HG02852 (cell line): ENCODE data around the gene NECAB2.

Experiments
- ATAC-seq: cut with Tn5 transposase; IDR thresholded peaks from one replicate; pipeline ENCODE4 v1.9.1; 2021; ENCODE audit warnings: mild to moderate bottlenecking, moderate library complexity; ENCODE audit not compliant: unreplicated experiment

NECAB2 gene

DNA sequence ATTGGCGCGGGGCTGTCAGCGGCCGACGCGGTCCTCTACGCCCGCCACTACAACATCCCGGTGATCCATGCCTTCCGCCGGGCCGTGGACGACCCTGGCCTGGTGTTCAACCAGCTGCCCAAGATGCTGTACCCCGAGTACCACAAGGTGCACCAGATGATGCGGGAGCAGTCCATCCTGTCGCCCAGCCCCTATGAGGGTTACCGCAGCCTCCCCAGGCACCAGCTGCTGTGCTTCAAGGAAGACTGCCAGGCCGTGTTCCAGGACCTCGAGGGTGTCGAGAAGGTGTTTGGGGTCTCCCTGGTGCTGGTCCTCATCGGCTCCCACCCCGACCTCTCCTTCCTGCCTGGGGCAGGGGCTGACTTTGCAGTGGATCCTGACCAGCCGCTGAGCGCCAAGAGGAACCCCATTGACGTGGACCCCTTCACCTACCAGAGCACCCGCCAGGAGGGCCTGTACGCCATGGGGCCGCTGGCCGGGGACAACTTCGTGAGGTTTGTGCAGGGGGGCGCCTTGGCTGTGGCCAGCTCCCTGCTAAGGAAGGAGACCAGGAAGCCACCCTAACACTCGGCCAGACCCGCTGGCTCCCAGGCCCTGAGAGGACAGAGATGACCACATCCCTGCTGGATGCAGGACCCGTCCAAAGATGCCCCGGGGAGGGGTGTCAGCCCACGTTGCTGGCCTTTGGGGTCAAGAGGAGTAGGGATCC, 2.4 kb upstream of the NECAB2 start:
- no peak for ATAC-seq

DNA sequence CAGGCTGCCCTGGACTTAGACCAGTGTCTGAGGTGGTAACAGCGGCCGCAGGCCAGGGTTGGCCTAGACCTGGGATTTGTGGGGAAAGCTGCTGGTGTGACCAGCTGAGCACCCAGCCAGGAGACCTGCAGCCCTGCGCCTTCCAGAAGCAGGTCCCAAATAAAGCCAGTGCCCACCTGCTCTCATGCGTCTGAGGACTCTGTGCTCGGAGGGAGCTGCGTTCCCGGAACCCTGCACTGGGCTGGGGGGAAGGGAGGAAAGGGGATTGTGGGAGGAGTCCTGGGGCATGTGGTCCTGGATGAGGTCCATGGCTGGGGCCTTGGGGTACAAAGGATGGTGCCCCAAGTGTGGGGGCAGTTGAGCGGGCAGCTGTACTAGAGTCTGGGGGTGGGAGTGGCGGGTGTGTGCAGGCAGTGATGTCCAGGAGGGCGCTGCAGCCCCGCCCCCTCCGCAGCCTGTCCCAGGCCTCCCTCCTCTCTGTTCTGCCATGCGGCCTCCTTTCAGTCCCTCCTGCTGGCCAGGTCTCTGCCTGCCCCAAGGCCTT, 1.8 kb upstream of the NECAB2 start:
- no peak for ATAC-seq

DNA sequence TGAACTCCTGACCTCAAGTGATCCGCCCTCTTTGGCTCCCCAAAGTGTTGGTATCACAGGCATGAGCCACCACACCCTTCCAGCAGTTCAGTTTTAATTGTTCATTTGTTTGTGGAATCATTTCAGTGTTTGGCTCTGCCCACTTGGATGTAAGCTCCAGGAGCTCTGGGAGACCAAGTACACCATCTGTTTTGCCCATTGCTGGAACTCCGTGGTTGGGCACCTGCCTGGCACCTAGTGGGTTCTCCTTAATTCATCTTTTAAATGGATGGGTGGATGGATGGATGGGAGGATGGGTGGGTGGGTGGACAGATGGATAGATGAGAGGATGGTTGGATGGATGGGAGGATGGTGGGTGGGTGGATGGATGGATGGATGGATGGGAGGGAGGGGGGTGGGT, 953 bp upstream of the NECAB2 start:
- ATAC-seq = no peak

DNA sequence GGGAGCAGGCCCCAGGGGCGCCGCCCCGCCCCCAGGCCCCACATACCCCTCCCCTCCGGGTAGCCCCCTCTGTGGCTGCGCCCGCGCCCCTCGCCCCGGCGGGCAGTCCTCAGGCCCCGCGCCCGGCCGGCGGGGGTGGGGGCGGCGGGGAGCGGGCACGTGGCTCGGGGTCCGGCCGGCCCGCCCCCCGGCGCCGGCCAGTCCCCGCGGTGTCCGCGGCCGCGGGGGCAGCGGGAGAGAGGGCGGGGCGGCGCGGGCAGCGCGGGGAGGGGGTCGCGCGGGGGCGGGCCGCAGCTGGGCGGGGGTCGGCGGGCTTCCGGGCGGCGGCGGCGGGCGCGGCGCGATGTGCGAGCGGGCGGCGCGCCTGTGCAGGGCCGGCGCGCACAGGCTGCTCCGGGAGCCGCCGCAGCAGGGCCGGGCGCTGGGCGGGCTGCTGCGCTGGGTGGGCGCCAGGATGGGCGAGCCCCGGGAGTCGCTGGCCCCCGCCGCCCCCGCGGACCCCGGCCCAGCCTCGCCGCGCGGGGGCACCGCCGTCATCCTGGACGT, 335 bp downstream of the NECAB2 start:
- no peak for ATAC-seq

DNA sequence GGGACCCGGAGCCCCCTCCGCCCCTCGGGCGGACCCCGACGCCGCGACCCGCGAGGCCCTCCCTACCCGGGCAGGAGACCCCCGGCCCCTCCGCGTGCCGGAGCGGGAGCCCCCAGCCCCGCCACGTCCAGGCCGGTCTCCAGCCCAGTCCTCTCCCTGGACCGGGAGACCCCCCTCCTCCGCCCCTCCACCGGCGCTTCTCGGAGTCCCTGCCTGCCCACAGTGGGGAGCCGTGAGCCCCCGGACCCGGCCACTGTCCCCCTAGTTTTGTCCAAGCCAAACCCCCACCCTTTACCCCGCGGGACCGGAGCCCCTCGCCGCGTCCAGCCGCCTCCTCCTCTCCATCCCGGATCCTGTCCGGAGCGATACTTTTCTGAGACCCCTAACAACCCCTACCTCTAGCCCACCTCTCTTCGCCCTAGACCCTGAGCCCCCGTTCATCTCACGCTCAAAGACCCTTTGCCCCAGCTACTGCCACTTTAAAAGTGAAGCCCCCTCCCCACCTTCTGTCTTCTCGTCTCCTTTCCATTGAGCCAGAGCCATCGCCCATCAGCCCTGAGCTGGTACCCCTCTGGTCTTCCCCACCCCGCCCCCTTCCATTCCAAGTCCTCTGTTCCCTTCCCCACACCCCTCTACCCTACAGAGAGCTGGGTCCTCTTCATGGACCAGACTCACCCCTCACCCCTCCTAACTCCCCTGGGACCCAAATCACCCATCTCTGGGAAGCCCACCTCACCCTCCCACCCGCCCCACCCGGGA, 1.0 kb downstream of the NECAB2 start:
- no peak for ATAC-seq

DNA sequence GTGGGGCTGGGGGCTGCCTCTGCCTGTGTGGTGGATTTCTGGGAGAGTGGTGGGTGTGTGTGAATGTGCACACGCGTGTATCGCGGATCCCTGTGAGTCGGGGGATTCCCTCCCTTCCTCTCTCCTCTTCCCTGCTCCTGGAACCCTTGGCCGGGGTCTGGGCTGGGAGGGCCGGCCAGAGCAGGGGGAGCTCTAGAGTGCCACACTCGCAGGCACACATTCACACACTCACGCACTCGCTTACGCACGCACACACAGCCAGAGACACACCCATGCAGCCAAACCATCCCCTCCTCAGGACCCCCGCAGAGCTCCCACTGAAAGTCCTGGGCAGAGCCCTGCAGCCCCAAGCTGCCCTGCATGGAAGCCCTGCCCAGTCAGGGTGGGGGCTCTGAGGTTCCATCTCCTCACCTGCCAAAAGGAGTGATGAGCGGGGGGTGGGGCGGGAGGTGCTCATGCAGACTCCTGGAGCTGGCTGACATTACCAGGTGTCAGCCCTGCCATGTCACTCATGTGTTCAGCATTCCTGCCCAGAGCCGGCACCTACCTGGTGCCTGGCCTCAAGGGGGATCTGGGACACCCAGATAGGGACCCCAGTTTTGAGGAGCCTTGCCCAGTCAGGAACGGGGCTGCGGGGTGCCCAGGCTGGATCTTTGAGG, 1.9 kb downstream of the NECAB2 start:
- ATAC-seq = no peak

DNA sequence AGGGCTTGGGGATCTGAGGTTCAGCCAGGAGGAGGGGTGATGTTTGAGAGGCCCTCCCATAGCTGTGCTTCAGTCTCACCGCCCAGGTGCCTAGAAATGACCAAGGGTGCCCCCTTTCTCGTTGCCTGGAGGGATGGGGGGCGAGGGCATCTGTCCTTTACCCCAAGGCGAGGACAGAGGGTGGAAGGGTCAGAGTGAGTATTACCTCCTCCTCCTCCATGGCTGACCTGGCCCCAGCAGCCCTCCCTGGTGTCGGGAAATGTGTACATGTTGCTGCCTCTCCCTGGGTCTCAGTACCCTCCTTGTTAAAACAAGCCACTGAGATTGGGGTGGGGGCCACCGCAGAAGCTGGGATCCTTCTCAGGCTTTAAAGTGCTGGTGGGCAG, 2.4 kb downstream of the NECAB2 start:
- ATAC-seq = no peak

DNA sequence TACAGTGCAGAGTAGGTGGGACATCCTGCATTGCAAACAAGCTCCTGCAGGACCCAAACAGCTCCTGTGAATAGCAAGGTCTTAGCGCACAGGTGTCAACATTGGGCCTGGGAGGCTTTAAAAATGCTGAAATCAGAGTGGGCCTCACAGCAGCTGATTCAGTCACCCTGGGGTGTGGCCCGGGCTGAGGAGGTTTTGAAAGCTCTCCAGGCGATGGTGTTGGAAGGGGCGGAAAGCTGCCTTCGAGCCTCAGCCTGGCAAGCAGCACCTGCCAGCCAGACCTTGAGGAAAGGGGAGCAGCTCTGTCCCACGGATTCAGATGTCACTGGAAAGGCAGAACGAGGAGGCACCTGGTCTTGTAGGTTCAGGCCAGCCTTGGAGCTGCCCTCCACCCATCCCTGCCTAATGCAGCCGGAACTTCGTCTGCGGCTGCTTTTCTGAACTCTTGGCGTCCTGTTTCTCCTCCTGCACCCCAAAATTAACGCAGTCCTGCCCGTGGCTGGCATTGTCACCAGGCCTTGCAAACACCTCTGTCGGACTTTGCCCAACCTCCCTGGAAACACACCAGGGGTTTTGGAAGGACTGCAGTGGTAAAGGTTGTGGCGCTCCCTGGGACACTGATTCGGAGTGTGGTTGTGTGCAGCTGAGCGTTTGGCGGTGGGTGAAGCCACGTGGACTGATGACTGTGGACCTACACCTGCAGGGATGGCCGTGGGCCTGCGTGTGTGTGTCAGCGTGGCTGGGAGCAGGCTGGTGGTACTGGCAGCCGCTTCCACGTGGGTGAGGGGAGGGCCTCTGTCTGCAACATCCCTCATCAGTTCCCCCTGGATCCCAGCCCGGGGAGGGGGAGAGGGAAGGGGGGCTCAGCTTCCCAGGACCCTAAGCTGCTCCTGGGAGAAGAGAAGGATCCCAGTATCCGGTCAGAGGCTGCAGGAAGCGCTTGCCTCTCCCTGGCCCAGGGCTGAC, 3.4 kb downstream of the NECAB2 start:
- ATAC-seq = no peak

DNA sequence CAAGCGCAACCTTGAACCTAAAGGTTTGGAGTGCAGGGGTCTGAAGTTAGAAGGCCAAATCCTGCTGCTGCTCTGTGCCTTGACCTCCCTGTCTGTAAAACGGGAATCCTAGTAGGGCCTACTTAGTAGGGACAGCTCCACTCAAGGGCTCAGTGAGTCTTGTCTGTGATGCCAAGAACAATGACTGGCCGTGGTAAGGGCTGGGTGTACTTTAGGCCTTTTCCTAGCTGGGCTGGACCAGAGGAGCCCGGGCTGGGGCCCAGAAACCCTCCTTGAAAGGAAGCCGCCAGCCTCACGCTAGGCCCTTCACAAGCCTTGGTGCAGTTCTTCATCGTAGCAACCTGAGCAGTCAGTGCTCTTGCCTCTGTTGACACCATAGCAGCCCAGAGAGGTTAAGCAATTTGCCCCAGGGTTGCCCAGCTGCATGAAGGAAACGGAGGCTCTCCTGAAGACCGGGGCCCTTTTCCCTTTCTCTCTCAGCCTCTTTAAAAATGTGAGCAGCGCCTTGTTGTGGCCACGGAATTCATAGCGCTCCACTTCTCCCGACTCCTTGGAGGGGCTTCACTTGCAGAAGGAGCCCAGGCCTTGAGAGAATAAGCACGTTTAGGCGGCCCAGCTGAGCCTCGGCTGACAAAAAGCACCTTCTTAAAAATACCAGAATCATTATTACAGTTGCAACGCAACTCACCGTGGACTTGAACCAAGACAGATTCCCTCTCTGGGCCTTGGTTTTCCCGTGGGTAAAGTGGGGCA, 4.4 kb downstream of the NECAB2 start:
- ATAC-seq = no peak

DNA sequence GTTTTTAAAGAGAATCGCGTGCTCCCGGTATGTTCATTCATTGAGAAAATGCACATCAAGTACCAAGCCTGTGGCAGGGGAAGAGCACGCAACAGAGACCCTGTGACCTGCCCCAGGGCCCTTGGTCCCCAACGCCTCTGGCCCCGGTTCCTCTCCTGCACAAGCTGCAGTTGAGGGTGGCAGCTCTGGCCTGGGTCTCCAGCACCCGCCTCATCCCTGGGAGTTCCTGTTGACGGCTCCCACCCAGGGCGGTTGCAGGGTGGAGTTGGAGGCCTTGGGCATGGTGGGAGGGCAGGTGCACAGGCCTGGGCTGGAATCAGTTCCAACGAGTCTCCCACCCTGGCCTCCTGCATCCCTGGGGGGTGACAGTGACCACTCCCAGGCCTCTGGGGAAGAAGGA, 5.0 kb downstream of the NECAB2 start:
- no peak for ATAC-seq

DNA sequence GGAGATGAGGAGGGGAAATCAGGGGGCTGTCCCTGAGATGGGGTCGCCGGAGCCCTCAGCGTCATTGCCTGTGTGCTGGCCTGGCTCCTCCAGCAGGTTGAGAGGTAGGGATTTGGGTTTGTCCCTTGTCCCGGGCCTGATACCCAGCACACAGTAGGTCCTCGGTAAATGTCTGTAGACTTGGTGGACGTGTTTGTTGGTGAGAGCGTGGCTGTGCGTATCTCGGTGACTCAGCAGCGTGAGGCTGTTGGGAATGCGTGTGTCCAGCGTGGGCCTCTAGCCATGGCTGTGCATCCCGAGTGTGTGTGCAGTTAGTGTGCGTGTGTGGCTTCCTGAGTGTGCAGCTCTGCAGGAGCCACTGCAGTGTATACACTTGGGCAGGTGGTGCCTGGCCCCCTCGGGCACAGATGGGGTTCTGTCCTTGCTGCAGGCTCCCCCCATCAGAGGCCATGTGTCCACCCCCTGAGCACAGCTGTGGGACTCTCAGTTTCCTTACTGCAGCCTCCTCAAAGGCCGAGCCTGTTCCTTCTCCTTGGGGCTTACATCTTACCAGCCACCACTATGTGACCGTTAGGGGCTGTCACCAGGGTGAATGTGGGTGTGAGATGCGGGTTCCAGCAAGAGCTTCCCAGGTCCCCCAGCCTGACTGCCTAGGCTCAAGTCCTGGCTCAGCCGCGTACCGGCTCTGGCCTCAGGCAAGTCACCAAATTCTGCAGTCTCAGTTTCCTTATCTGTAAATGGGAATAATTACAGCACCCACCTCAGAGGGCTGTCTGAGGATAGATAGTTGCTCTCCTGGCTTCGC, 5.7 kb downstream of the NECAB2 start:
- ATAC-seq = no peak

DNA sequence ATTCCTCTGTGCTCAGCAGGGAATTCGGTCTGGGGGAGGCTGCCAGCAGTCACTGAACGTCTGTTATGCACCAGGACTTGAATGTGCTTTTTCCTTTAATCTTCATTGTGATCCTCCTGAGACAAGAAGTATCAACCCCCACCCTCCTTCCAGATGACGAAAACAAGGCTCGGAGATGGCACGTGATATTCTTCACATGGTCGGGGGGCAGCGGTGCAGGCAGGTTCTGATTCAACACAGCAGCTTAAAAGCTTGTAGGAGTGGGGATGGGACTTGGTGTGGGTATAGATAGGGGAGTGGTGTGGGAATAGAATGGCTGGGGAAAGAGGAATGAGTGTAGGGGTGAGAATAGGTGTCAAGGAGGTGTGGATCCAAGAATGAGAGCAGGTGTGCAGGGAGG, 6.4 kb downstream of the NECAB2 start:
- ATAC-seq = no peak

DNA sequence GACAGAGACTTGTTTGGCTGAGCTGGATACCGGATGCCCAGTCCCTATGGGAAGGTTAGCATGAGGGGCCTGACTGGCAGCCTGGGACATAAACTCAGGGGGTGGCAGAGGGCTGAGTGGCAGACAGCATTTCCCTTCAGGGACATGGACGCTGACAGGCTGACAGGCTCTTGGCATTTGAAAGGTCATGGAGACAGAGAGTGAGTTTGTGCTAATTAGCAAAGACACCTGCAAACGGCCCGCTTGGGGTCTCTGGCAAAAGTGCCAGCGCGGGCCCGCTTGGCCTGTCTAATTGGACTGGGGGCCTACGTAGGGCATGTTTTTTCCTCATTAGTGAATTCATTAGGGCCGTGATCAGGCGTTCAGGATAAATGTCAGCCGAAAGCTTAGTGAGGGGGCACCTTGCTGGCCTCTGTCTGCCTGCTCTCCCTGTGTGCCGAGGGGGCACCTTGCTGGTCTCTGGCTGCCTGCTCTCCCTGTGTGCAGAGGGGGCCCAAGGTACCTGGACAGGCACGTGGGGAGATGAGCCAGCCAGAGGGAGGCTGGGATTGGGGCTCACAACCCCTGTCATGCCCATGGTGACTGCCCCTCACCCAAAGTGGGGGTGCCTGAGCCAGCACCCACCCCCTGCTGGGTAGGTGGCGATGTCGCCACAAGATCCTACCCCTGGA, 7.7 kb downstream of the NECAB2 start:
- ATAC-seq = no peak

DNA sequence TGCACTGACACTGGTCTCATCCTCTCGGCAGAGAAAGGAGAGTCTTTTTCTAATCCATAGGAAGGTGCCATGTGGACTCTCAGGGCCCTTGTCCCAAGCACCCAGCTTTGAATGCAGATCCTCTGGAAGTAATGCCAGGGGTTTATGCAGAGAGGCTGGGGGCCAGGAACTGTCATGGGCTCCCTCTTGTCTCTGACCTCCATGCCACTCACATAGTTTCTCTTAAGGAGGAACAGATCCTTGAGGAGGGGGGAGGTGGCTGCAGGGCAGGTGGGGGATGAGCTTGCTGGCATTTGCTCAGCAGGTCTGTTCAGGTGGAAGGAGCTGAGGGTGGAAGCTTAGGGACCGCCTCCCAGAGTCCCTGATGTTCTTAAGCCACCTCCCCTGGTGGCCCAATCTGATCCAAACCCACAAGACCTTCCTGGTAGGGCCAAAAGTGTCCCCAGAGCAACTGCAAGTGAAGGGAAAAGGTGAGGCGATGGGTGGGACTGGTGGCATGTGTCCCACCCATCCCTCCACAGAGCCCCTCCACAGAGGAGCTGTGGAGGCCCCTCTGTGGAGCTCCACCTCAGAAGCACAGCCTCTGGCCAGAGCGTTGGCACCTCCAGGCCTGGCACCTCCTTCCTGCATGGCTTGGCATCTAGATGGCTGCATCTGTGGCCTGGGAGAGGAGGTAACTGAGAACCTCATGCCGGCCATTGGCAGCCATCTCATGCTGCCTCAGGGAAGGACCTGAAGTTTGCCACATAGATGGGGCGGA, 9.2 kb downstream of the NECAB2 start:
- no peak for ATAC-seq

DNA sequence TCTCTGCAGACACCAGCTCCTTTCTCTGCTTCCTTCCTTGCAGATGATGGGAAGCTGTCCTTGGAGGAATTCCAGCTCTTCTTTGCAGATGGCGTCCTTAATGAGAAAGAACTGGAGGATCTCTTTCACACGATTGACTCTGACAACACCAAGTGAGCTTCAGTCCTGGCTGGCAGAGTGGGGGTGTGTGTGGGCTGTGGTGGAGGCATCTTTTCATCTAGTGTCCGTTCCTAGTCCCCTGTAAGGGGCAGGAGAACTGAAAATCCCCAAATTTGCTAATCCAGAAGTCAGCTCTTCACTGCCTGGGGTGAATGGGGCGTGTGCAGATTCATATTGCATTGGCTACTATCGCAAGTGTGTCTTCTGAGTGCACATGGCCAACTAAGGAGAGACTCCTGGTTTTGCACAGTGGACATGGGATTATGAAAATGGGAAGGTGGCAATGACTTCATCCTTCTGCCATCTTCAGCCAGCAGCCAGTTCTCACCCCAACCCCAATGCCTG, 10.4 kb downstream of the NECAB2 start:
- no peak for ATAC-seq

DNA sequence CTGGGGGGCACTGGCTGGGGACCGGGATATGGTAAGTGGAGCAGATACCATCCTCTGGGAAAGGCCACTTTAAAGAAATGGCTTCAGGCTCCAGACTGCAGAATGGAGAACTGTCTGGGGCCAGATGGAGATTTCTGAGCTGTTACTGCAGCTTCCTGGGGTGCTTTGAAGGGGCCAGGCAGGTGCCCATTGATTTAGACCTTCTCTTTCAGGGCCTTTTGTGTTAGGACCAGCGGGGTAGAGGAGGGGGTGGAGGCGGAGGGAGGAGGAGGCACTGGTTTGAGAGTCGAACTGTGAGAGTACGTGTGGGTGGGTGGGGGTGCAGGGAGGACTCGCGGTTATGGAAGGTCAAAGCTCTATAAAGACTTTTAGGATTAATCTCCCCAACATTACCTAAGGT, 11.4 kb downstream of the NECAB2 start:
- ATAC-seq = no peak

DNA sequence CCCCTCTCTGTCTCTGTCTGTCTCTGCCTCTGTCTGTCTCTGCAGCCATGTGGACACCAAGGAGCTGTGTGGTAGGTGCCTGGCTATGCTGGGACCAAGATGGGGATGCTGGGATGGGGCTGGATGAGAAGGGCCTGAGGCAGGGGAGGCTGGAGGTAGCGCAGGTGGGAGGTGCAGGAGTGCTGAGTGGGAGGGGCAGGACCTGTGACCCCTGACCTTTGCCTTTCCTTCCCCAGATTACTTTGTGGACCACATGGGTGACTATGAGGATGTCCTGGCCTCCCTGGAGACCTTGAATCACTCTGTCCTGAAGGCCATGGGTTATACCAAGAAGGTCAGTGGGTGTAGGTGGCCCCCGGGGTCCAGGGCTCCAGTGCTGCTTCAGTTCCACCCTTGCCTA, 12.8 kb downstream of the NECAB2 start:
- ATAC-seq = no peak
